ENCODE data around the gene MIAT. TPM values are rescaled to one million over a fixed set of nuclear protein-coding genes. Genes with fewer than 3 reads are reported as not detected.
A peak's percentile ranks its signal among the peaks of the same experiment; 100 is the strongest.

Gene MIAT
- total RNA-seq, 2 donors from 2014 or later = 1.2 to 4.4 TPM

DNA sequence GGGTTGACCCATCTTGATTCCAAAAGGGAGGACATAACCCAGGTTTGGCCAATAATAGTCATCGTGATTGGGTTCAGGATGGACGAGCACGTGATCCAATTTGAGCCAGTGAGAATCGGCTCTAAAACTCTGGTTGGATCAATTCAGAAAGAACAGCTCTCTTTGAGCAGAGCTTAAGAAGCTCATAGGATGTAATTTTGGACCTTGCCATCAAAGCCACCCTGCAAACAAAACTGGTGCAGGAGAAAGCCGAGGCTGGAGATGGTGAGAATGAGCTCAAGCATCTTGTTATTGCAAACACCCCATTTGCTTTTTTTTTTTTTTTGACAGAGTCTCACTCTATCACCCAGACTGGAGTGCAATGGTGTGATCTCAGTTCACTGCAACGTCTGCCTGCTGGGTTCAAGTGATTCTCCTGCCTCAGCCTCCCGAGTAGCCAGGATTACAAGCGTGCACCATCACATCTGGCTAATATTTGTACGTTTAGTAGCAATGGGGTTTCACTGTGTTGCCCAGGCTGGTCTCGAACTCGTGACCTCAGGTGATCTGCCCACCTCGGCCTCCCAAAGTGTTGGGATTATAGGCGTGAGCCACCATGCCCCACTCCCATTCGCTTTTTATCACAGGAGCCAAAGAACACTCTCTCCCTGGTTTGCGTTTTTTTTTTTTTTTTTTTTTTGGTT, 13.8 kb upstream of the MIAT start:
- Histone ChIP-seq H3K36me3 (ENCODE audit: control insufficient read depth, insufficient read depth, low read length) (no peaks in the 10 kb centered on the region), H3K27ac (ENCODE audit: low read depth, low read length) (no peak overlapping the region), H3K27me3 (ENCODE audit: control insufficient read depth, insufficient read depth, low read length, poor library complexity, severe bottlenecking) (peaks cover 19% of the 10 kb centered on the region), H3K4me3 (ENCODE audit: low read length) (no peak overlapping the region), H3K4me1 (ENCODE audit: control insufficient read depth, insufficient read depth, low read length) (peaks cover 8% of the 10 kb centered on the region), H3K9me3 (ENCODE audit: control insufficient read depth, low read length) (no peaks in the 10 kb centered on the region), H3K9ac (ENCODE audit: extremely low read depth, low read length, poor library complexity, severe bottlenecking) (no peak overlapping the region)
- peak overlapping the region; percentile 89 for H3K27ac Mint-ChIP-seq
- H3K27me3 Mint-ChIP-seq (ENCODE audit: insufficient read depth) = peaks cover 24% of the 10 kb centered on the region
- H3K36me3 Mint-ChIP-seq (ENCODE audit: low read depth) = no peaks in the 10 kb centered on the region
- TF ChIP-seq, protein P1, sequence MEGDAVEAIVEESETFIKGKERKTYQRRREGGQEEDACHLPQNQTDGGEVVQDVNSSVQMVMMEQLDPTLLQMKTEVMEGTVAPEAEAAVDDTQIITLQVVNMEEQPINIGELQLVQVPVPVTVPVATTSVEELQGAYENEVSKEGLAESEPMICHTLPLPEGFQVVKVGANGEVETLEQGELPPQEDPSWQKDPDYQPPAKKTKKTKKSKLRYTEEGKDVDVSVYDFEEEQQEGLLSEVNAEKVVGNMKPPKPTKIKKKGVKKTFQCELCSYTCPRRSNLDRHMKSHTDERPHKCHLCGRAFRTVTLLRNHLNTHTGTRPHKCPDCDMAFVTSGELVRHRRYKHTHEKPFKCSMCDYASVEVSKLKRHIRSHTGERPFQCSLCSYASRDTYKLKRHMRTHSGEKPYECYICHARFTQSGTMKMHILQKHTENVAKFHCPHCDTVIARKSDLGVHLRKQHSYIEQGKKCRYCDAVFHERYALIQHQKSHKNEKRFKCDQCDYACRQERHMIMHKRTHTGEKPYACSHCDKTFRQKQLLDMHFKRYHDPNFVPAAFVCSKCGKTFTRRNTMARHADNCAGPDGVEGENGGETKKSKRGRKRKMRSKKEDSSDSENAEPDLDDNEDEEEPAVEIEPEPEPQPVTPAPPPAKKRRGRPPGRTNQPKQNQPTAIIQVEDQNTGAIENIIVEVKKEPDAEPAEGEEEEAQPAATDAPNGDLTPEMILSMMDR (conservative IDR thresholded peaks at IDR 0.05) = no peak
- peaks cover 67% of the 10 kb centered on the region for H3K4me1 Mint-ChIP-seq
- H3K4me3 Mint-ChIP-seq = peak overlapping the region; percentile 58
- DNase-seq = no peak
- no peaks in the 10 kb centered on the region for H3K9me3 Mint-ChIP-seq
- 85 to 89% methylated on average over 15 of the region's 15 CpGs for WGBS, 2 experiments (ENCODE audit: insufficient coverage in 1 of 2, insufficient read length in 1 of 2)

DNA sequence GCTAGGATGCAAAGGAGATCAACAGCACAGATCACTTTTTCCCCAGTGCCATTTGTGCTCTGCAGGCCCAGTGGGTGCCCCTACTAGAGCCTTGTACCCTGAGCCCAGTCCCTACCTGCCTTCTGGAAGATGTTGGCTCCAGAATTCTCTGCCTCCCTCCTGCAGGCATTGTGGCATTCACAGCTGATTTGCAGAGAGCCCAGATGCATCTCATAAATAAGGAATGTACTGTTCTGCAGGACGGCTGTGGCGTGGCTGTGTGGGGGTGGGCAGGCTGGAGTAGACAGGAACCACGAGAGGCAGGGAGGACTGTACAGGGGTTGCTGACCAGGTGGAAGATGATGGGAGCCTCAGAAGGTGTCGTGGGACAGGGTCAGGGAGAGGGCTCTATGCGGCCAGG, 11.2 kb upstream of the MIAT start:
- peak overlapping the region; percentile 12 for H3K27ac ChIP-seq (ENCODE audit: low read depth, low read length)
- peaks cover 46% of the 10 kb centered on the region for H3K27me3 Mint-ChIP-seq (ENCODE audit: insufficient read depth)
- no peak overlapping the region for H3K9ac ChIP-seq (ENCODE audit: extremely low read depth, low read length, poor library complexity, severe bottlenecking)
- 75 to 78% methylated on average over 2 to 5 of the region's 5 CpGs for WGBS, 2 experiments (ENCODE audit: insufficient coverage in 1 of 2, insufficient read length in 1 of 2)
- H3K4me1 ChIP-seq (ENCODE audit: control insufficient read depth, insufficient read depth, low read length) = peaks cover 8% of the 10 kb centered on the region
- H3K9me3 ChIP-seq (ENCODE audit: control insufficient read depth, low read length) = no peaks in the 10 kb centered on the region
- no peak overlapping the region for H3K4me3 ChIP-seq (ENCODE audit: low read length)
- no peaks in the 10 kb centered on the region for H3K36me3 Mint-ChIP-seq (ENCODE audit: low read depth)
- no peak for DNase-seq
- H3K27me3 ChIP-seq (ENCODE audit: control insufficient read depth, insufficient read depth, low read length, poor library complexity, severe bottlenecking) = peaks cover 31% of the 10 kb centered on the region
- no peaks in the 10 kb centered on the region for H3K9me3 Mint-ChIP-seq
- TF ChIP-seq, protein P1 (conservative IDR thresholded peaks at IDR 0.05) = no peak
- H3K27ac Mint-ChIP-seq = no peak overlapping the region
- peaks cover 69% of the 10 kb centered on the region for H3K4me1 Mint-ChIP-seq
- no peak overlapping the region for H3K4me3 Mint-ChIP-seq
- H3K36me3 ChIP-seq (ENCODE audit: control insufficient read depth, insufficient read depth, low read length) = no peaks in the 10 kb centered on the region

DNA sequence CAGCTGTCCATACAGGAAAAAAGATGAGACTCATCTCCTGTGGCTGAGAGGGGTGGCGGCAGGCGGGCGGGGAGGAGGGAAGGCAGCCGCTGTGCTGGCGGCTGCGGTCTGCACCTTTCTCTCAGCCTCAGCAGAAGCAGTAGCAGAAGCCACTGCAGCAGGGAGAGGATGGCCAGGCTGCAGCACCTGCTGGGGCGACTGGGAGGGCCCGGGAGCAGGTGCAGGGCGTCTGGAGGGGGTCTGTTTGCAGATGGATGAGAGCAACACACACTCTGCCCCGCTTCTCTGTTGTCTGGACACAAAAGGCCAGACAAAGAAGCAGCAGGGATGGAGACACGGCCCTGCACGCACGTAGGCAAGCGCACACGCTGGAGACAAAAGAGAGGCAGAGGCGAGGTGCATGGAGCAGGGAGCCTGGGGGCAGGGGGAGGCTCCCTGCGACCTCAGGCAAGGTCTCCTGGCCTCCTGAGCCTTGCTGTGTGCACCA, 9.3 kb upstream of the MIAT start:
- Histone ChIP-seq H3K27ac (ENCODE audit: low read depth, low read length) (peak overlapping the region; percentile 95), H3K27me3 (ENCODE audit: control insufficient read depth, insufficient read depth, low read length, poor library complexity, severe bottlenecking) (peaks cover 39% of the 10 kb centered on the region), H3K36me3 (ENCODE audit: control insufficient read depth, insufficient read depth, low read length) (no peaks in the 10 kb centered on the region), H3K9ac (ENCODE audit: extremely low read depth, low read length, poor library complexity, severe bottlenecking) (no peak overlapping the region), H3K4me1 (ENCODE audit: control insufficient read depth, insufficient read depth, low read length) (peaks cover 5% of the 10 kb centered on the region), H3K4me3 (ENCODE audit: low read length) (no peak overlapping the region), H3K9me3 (ENCODE audit: control insufficient read depth, low read length) (no peaks in the 10 kb centered on the region)
- DNase-seq = peak; percentile 77
- Mint-ChIP-seq H3K27me3 (ENCODE audit: insufficient read depth) (peaks cover 62% of the 10 kb centered on the region), H3K4me1 (peaks cover 52% of the 10 kb centered on the region), H3K36me3 (ENCODE audit: low read depth) (no peaks in the 10 kb centered on the region), H3K9me3 (no peaks in the 10 kb centered on the region), H3K4me3 (peak overlapping the region; percentile 30), H3K27ac (peak overlapping the region; percentile 26)
- TF ChIP-seq, protein P1 (conservative IDR thresholded peaks at IDR 0.05) = no peak
- WGBS, 2 experiments (ENCODE audit: insufficient coverage in 1 of 2, insufficient read length in 1 of 2) = 21 to 37% methylated on average over 8 to 17 of the region's 17 CpGs
